Stimulated activated CD8-positive, alpha-beta memory T cell treated with anti-CD3 and anti-CD28 coated beads, Interleukin-15, amount 100 ng/mL, for 24 hours (primary cell): ENCODE results near the gene KIF3C.
A peak's percentile ranks its signal among the peaks of the same experiment; 100 is the strongest.
"Not testable (repeated sequence)": the region's sequence is repeated elsewhere in the genome, so short reads cannot be mapped to it uniquely, and the experiment has no call there.

Experiments used
- DNase-seq: peaks from one replicate; pipeline ENCODE4 v3.0.0-alpha.2; 2020; ENCODE audit warnings: low read depth

The KIF3C gene

GRCh38 chr2:25982273-25982967 is at the start of gene KIF3C:
KIF3C (minus strand) TSS chr2:25982497; CDS start chr2:25981917, 580 bp downstream.
- peak; percentile 38 for DNase-seq

- DNase-seq: not testable (repeated sequence)
Measured at GRCh38 chr2:26028083-26028482, 45.8 kb upstream of the KIF3C start.

- DNase-seq: no peak
Measured at GRCh38 chr2:26025509-26025908, 43.2 kb upstream of the KIF3C start.

- no peak for DNase-seq
Measured at GRCh38 chr2:26024260-26024659, 42.0 kb upstream of the KIF3C start.

GRCh38 chr2:26020231-26020640 is 37.9 kb upstream of the KIF3C start:
- no peak for DNase-seq

- no peak for DNase-seq
Measured at GRCh38 chr2:26018184-26019055, 36.1 kb upstream of the KIF3C start.

GRCh38 chr2:26017464-26018183 is 35.3 kb upstream of the KIF3C start:
- no peak for DNase-seq

GRCh38 chr2:26016706-26017045 is 34.4 kb upstream of the KIF3C start:
- DNase-seq: not testable (repeated sequence)

GRCh38 chr2:26016012-26016705 is 33.9 kb upstream of the KIF3C start:
- no peak for DNase-seq

- DNase-seq: no peak
Measured at GRCh38 chr2:26013668-26014067, 31.4 kb upstream of the KIF3C start.

- no peak for DNase-seq
Measured at GRCh38 chr2:26011990-26012856, 29.9 kb upstream of the KIF3C start.

- no peak for DNase-seq
Measured at GRCh38 chr2:26011609-26011989, 29.3 kb upstream of the KIF3C start.

- no peak for DNase-seq
Measured at GRCh38 chr2:26010943-26011342, 28.6 kb upstream of the KIF3C start.

GRCh38 chr2:26009567-26009963 is 27.3 kb upstream of the KIF3C start:
- no peak for DNase-seq

GRCh38 chr2:26008851-26009566 is 26.7 kb upstream of the KIF3C start:
- DNase-seq: no peak

GRCh38 chr2:26008095-26008494 is 25.8 kb upstream of the KIF3C start:
- DNase-seq: no peak

- DNase-seq: no peak
Measured at GRCh38 chr2:26002632-26003310, 20.5 kb upstream of the KIF3C start.

GRCh38 chr2:26001743-26002351 is 19.6 kb upstream of the KIF3C start:
- no peak for DNase-seq

GRCh38 chr2:26000561-26001082 is 18.3 kb upstream of the KIF3C start:
- no peak for DNase-seq
